Activated B cell treated with CpG ODN at 0.5 μM for 24 hours (primary cell): Measurements from ENCODE around the gene SRGAP1. TPM values are rescaled to one million over a fixed set of nuclear protein-coding genes. Genes with fewer than 3 reads are reported as not detected.
"Not testable (repeated sequence)": the region's sequence is repeated elsewhere in the genome, so short reads cannot be mapped to it uniquely, and the experiment has no call there.

ENCODE experiments used
- ATAC-seq: fragments of 200-7000 bp; cut with Tn5 transposase; one replicate; pipeline ENCODE4 v1.10.0; 2021; ENCODE audit warnings: low read depth, mild to moderate bottlenecking, moderate library complexity
- CTCF ChIA-PET: fragments of 350-600 bp; sonication (Branson Sonifier 250); formaldehyde crosslinking; loops from one replicate; lab custom pipeline; 2021; ENCODE audit warnings: antibody characterized with exemption; lab: Charles Lee
- POLR2A ChIA-PET: fragments of 350-600 bp; sonication (Branson Sonifier 250); formaldehyde crosslinking; loops from one replicate; lab custom pipeline; 2021; ENCODE audit warnings: antibody characterized with exemption; lab: Charles Lee
- DNase-seq: peaks from one replicate; pipeline ENCODE4 v3.0.0; 2022
- H3K27ac Mint-ChIP-seq: one replicate; pipeline ENCODE4 v1.8.0; 2020; ENCODE audit warnings: mixed read lengths
- H3K27me3 Mint-ChIP-seq: one replicate; pipeline ENCODE4 v1.8.0; 2021; ENCODE audit warnings: mixed read lengths
- H3K36me3 Mint-ChIP-seq: one replicate; pipeline ENCODE4 v1.8.0; 2021; ENCODE audit warnings: low read depth, mixed read lengths
- H3K4me1 Mint-ChIP-seq: one replicate; pipeline ENCODE4 v1.8.0; 2021; ENCODE audit warnings: mixed read lengths
- H3K4me3 Mint-ChIP-seq: one replicate; pipeline ENCODE4 v1.8.0; 2020; ENCODE audit warnings: mild to moderate bottlenecking, mixed read lengths
- H3K9me3 Mint-ChIP-seq: one replicate; pipeline ENCODE4 v1.8.0; 2020; ENCODE audit warnings: mixed read lengths
- CTCF ChIP-seq: fragments of 200-600 bp; IDR thresholded peaks from one replicate; pipeline ENCODE4 v1.8.0; 2022; ENCODE audit warnings: antibody characterized with exemption, mild to moderate bottlenecking
- intact Hi-C: fragments of 100-400 bp; cut with micrococcal nuclease; formaldehyde crosslinking; loops from one replicate; pipeline ENCODE4 v1.15.1; 2024
- total RNA-seq: library from RNA; stranded (reverse); gene quantifications from 2 replicates; pipeline ENCODE4 v1.2.3, GENCODE V29; 2022

The SRGAP1 gene
- total RNA-seq, 1 donor from 2014 or later, result 1.1 TPM

GRCh38 chr12:64190140-64190539, 345.6 kb downstream of the SRGAP1 start:
- Mint-ChIP-seq H3K4me1 (peaks cover 8% of the 10 kb centered on the region), H3K27ac (no peak overlapping the region), H3K4me3 (no peak overlapping the region), H3K36me3 (peaks cover 37% of the 10 kb centered on the region), H3K9me3 (no peaks in the 10 kb centered on the region), H3K27me3 (no peaks in the 10 kb centered on the region)
- POLR2A ChIA-PET, result no interaction called here
- intact Hi-C loops, result no loop called here
- no peak for ATAC-seq
- DNase-seq, result no peak
- CTCF ChIA-PET, result no interaction called here
- no peak for TF ChIP-seq CTCF

- H3K4me1 Mint-ChIP-seq, result peaks cover 8% of the 10 kb centered on the region
- H3K27me3 Mint-ChIP-seq, result no peaks in the 10 kb centered on the region
- no peak overlapping the region for H3K4me3 Mint-ChIP-seq
- DNase-seq (no peak), ATAC-seq (no peak)
- peaks cover 40% of the 10 kb centered on the region for H3K36me3 Mint-ChIP-seq
- H3K27ac Mint-ChIP-seq, result no peak overlapping the region
- no peaks in the 10 kb centered on the region for H3K9me3 Mint-ChIP-seq
- intact Hi-C loops, result no loop called here
- TF ChIP-seq CTCF, result no peak
- ChIA-PET CTCF (no interaction called here), POLR2A (interaction anchor here (0.7 kb wide), 1 partner anchor 187 kb away, joined by 7 read pairs; no protein-coding TSS in a partner anchor)
Measured at GRCh38 chr12:64192644-64193444, 348.3 kb downstream of the SRGAP1 start.

GRCh38 chr12:64193931-64194330, 349.4 kb downstream of the SRGAP1 start:
- no peak for TF ChIP-seq CTCF
- Mint-ChIP-seq H3K9me3 (no peaks in the 10 kb centered on the region), H3K27me3 (no peaks in the 10 kb centered on the region), H3K36me3 (peaks cover 42% of the 10 kb centered on the region), H3K4me1 (peaks cover 8% of the 10 kb centered on the region), H3K4me3 (no peak overlapping the region), H3K27ac (no peak overlapping the region)
- DNase-seq, result no peak
- ATAC-seq, result no peak
- CTCF ChIA-PET, result no interaction called here
- intact Hi-C loops, result no loop called here
- POLR2A ChIA-PET, result no interaction called here

GRCh38 chr12:64194333-64195149, 350.0 kb downstream of the SRGAP1 start:
- H3K4me3 Mint-ChIP-seq, result no peak overlapping the region
- intact Hi-C loops, result no loop called here
- peaks cover 42% of the 10 kb centered on the region for H3K36me3 Mint-ChIP-seq
- peaks cover 8% of the 10 kb centered on the region for H3K4me1 Mint-ChIP-seq
- no peak for TF ChIP-seq CTCF
- no peaks in the 10 kb centered on the region for H3K27me3 Mint-ChIP-seq
- no peak overlapping the region for H3K27ac Mint-ChIP-seq
- DNase-seq (no peak), ATAC-seq (no peak)
- POLR2A ChIA-PET, result no interaction called here
- H3K9me3 Mint-ChIP-seq, result no peaks in the 10 kb centered on the region
- CTCF ChIA-PET, result no interaction called here

- CTCF ChIA-PET, intact Hi-C loops, ATAC-seq, POLR2A ChIA-PET, H3K9me3 Mint-ChIP-seq, H3K27ac Mint-ChIP-seq, H3K27me3 Mint-ChIP-seq, H3K4me3 Mint-ChIP-seq, H3K4me1 Mint-ChIP-seq, DNase-seq: not testable (repeated sequence)
- peaks cover 42% of the 10 kb centered on the region for H3K36me3 Mint-ChIP-seq
Measured at GRCh38 chr12:64195841-64196240, 351.3 kb downstream of the SRGAP1 start.
